ENCODE results near the gene PDILT. TPM values are rescaled to one million over a fixed set of nuclear protein-coding genes. Genes with fewer than 3 reads are reported as not detected.

The PDILT gene
- total RNA-seq, 1 experiment from 2014 or later: not detected

DNA sequence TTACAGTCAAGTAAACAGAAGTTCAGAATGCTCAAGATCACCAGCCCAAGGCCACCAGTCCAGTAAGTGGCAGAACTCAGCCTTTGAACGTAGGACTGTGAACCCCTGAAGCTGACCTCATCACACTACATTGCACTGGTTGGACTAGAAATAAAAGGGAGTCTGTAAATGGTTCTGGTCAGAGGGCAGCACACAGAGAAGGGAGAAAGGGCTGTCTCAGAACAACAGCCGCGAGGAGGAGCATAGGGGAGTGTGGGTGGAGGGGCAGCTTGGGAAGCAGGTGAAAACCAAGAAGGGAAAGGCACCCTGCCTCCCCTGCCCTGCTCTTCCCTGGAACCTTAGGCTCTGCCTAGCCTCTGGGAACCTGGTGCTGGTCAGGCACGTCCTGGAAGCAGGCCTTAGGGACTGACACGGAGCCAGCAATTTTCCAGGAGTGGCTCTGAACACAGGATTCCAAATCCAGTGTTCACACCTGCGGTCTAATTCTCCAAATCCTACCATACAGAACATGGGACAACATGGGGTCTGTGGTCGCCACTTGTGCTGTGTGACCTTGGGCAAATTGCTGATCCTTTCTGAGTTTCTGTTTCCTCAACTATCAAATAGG lies 7.0 kb downstream of the PDILT start:
- H3K27me3 ChIP-seq (ENCODE audit: insufficient read depth, low read length): no peaks in the 10 kb centered on the region
- H2BK12ac ChIP-seq (ENCODE audit: insufficient read length, low read depth, low read length): no peak overlapping the region
- no peaks in the 10 kb centered on the region for H3K9me3 ChIP-seq (ENCODE audit: control insufficient read depth, low read depth, low read length)
- H3K4ac ChIP-seq (ENCODE audit: low read depth, low read length): no peak overlapping the region
- no peak overlapping the region for H4K5ac ChIP-seq (ENCODE audit: insufficient read length, low read depth, low read length)
- Mint-ChIP-seq H3K27me3 (ENCODE audit: low read depth) (no peaks in the 10 kb centered on the region), H3K27ac (no peak overlapping the region), H3K9me3 (no peaks in the 10 kb centered on the region), H3K36me3 (ENCODE audit: insufficient read depth in 1 of 3, low read depth in 3 of 3) (no peaks in the 10 kb centered on the region), H3K4me1 (peaks cover 4 to 6% of the 10 kb centered on the region in 2 experiments), H3K4me3 (no peak overlapping the region)
- H4K91ac ChIP-seq (ENCODE audit: insufficient read length, low read depth, low read length): no peak overlapping the region
- no peak overlapping the region for H3T11ph ChIP-seq (ENCODE audit: low read length)
- no CpG with 5 or more reads among the region's 7 CpGs for WGBS (ENCODE audit: extremely low coverage, insufficient read length, low lambda C conversion rate)
- H3K23ac ChIP-seq (ENCODE audit: insufficient read length, low read depth, low read length): no peak overlapping the region
- no peaks in the 10 kb centered on the region for H3K79me2 ChIP-seq (ENCODE audit: insufficient read depth, low read length)
- no peak overlapping the region for H3K14ac ChIP-seq (ENCODE audit: insufficient read depth, low read length)
- no peak overlapping the region for H2AK5ac ChIP-seq (ENCODE audit: insufficient read length, low read length)
- no peak for DNase-seq
- no peak overlapping the region for H2BK15ac ChIP-seq (ENCODE audit: low read depth, low read length)
- H3K4me1 ChIP-seq (ENCODE audit: insufficient read depth, low read length): no peaks in the 10 kb centered on the region; the same call in 1 of the 2 replicates
- no peak overlapping the region for H3K27ac ChIP-seq (ENCODE audit: insufficient read length, low read depth, low read length)
- no peak overlapping the region for H4K8ac ChIP-seq (replicated peaks; ENCODE audit: insufficient read length, low read depth, low read length)
- H3K56ac ChIP-seq (ENCODE audit: insufficient read length, low read depth, low read length): no peak overlapping the region
- H4K20me1 ChIP-seq (ENCODE audit: control insufficient read depth, insufficient read depth, insufficient read length): no peaks in the 10 kb centered on the region
- H3K4me2 ChIP-seq (ENCODE audit: insufficient read depth, insufficient read length, low read length): no peak overlapping the region
- H3K79me1 ChIP-seq (ENCODE audit: insufficient read depth, low read depth, low read length, poor library complexity, severe bottlenecking): no peaks in the 10 kb centered on the region
- no peak overlapping the region for H2BK5ac ChIP-seq (ENCODE audit: insufficient read length, low read length)
- no peak overlapping the region for H3K9ac ChIP-seq (ENCODE audit: extremely low read depth, insufficient read length, low read length)
- H2BK120ac ChIP-seq (ENCODE audit: low read depth, low read length, poor library complexity, severe bottlenecking): no peak overlapping the region
- no peaks in the 10 kb centered on the region for H3K23me2 ChIP-seq (ENCODE audit: insufficient read length, low read depth, low read length, poor library complexity, severe bottlenecking)
- H3K18ac ChIP-seq (ENCODE audit: insufficient read length, low read depth, low read length): no peak overlapping the region
- no peak overlapping the region for H2AFZ ChIP-seq (ENCODE audit: low read length)
- TF ChIP-seq, protein P1, sequence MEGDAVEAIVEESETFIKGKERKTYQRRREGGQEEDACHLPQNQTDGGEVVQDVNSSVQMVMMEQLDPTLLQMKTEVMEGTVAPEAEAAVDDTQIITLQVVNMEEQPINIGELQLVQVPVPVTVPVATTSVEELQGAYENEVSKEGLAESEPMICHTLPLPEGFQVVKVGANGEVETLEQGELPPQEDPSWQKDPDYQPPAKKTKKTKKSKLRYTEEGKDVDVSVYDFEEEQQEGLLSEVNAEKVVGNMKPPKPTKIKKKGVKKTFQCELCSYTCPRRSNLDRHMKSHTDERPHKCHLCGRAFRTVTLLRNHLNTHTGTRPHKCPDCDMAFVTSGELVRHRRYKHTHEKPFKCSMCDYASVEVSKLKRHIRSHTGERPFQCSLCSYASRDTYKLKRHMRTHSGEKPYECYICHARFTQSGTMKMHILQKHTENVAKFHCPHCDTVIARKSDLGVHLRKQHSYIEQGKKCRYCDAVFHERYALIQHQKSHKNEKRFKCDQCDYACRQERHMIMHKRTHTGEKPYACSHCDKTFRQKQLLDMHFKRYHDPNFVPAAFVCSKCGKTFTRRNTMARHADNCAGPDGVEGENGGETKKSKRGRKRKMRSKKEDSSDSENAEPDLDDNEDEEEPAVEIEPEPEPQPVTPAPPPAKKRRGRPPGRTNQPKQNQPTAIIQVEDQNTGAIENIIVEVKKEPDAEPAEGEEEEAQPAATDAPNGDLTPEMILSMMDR (conservative IDR thresholded peaks at IDR 0.05): no peak
- no peak overlapping the region for H2BK20ac ChIP-seq (ENCODE audit: low read depth, low read length, poor library complexity, severe bottlenecking)

All from H9 (cell line).